ENCODE measurements around the gene PRDM11.

PRDM11 gene

DNA sequence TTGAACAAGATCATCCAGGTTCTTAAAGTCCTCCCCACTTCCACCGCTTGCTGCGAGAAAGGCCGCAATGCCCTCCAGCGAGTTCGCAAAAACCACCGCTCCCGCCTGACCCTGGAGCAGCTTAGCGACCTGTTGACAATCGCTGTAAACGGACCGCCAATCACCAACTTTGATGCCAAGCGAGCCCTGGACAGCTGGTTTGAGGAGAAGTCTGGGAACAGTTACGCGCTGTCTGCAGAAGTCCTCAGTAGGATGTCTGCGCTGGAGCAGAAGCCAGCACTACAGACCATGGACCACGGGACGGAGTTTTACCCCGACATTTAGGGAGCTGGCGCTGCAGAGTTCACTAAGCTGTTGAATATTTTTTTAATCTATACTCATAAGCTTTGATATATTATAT is 81.4 kb downstream of the PRDM11 start:
- no peak overlapping the region for H3K27ac ChIP-seq
- DNase-seq (ENCODE audit: low read depth, low spot score): no peak
- H3K9ac ChIP-seq (ENCODE audit: insufficient read length): no peak overlapping the region
- H3K36me3 ChIP-seq (ENCODE audit: insufficient read depth, low read length): no peaks in the 10 kb centered on the region
- H3K9me3 ChIP-seq (ENCODE audit: low read depth, low read length): no peaks in the 10 kb centered on the region
- no peak for TF ChIP-seq EZH2 (IDR thresholded peaks at IDR 0.05)
- TF ChIP-seq POLR2AphosphoS5 (IDR thresholded peaks at IDR 0.05; ENCODE audit: borderline replicate concordance, low read depth, low read length): no peak
- no peak for TF ChIP-seq FOXP2 (optimal IDR thresholded peaks at IDR 0.05; ENCODE audit: control extremely low read depth, extremely low read length, insufficient read depth)
- H3K4me3 ChIP-seq: no peak overlapping the region

DNA sequence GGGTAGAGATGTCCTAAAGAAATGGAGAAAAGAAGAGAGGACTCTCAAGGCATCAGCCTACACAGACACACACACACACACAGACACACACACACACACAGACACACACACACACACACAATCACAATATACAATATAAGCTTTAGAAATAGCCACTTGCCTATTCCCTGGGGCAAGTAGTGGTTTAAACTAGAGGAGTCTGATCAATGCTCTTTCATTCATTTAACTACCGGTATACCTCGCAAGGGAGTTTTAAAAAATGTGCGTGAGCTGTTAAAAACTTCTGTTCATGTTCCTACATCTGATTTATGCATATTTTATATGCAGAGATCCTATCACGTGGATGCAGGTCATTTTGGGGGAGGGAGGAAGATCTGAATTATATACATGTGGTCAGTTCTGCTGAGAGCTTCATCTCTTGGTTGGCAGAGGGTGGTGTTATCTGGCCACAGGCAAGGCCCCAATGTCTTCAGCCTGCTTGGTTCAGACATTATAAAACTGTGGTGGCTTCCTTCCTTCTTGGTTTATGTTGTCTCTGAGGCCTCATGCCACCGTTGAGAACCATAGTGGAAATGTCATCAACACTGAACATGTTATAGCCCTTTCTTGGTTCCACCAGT is 83.1 kb downstream of the PRDM11 start:
- Histone ChIP-seq H3K27ac (no peak overlapping the region), H3K9ac (ENCODE audit: insufficient read length) (no peak overlapping the region), H3K9me3 (ENCODE audit: low read depth, low read length) (no peaks in the 10 kb centered on the region), H3K4me3 (no peak overlapping the region), H3K36me3 (ENCODE audit: insufficient read depth, low read length) (no peaks in the 10 kb centered on the region)
- TF ChIP-seq FOXP2 (optimal IDR thresholded peaks at IDR 0.05; ENCODE audit: control extremely low read depth, extremely low read length, insufficient read depth) (no peak), EZH2 (IDR thresholded peaks at IDR 0.05) (no peak), POLR2AphosphoS5 (IDR thresholded peaks at IDR 0.05; ENCODE audit: borderline replicate concordance, low read depth, low read length) (no peak)
- no peak for DNase-seq (ENCODE audit: low read depth, low spot score)

DNA sequence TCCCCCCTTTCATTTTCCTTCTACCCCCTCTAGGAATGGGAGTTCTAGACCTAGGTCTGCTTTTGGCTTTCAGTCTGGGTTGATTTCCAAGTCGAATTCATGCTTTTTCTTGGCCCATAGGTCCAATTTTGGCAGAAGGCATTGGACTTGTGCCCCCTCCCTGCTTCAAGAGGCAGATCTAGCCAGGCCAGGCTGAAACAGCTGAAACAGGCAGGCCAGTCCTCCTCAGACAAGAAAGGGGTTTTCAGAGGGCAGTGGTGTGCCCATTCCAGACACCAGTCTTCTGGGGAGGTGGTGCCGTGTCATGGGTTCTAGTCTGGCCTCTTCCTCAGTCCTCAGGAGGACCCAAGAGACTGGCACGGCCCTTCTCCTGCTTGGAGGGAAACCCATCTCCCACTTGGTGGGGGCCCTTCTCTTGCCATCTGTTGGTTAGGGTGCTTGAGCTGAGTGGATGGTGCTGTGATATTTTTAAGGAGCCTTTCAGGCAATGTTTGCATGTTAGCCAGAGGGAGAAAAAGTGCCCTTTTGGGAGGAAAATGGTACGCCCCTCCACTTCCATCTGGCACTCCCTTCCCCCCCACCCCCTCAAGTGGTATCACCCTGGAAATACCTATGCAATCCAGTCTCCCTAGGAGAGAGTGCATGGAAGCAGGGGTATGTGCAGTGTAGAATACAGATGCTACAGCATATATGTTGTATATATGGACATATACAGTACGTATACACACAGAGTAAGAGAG is 86.1 kb downstream of the PRDM11 start:
- no peak for DNase-seq (ENCODE audit: low read depth, low spot score)
- H3K36me3 ChIP-seq (ENCODE audit: insufficient read depth, low read length): no peaks in the 10 kb centered on the region
- H3K27ac ChIP-seq: no peak overlapping the region
- TF ChIP-seq POLR2AphosphoS5 (IDR thresholded peaks at IDR 0.05; ENCODE audit: borderline replicate concordance, low read depth, low read length) (no peak), FOXP2 (optimal IDR thresholded peaks at IDR 0.05; ENCODE audit: control extremely low read depth, extremely low read length, insufficient read depth) (no peak), EZH2 (IDR thresholded peaks at IDR 0.05) (no peak)
- H3K9ac ChIP-seq (ENCODE audit: insufficient read length): no peak overlapping the region
- no peak overlapping the region for H3K4me3 ChIP-seq
- H3K9me3 ChIP-seq (ENCODE audit: low read depth, low read length): no peaks in the 10 kb centered on the region

DNA sequence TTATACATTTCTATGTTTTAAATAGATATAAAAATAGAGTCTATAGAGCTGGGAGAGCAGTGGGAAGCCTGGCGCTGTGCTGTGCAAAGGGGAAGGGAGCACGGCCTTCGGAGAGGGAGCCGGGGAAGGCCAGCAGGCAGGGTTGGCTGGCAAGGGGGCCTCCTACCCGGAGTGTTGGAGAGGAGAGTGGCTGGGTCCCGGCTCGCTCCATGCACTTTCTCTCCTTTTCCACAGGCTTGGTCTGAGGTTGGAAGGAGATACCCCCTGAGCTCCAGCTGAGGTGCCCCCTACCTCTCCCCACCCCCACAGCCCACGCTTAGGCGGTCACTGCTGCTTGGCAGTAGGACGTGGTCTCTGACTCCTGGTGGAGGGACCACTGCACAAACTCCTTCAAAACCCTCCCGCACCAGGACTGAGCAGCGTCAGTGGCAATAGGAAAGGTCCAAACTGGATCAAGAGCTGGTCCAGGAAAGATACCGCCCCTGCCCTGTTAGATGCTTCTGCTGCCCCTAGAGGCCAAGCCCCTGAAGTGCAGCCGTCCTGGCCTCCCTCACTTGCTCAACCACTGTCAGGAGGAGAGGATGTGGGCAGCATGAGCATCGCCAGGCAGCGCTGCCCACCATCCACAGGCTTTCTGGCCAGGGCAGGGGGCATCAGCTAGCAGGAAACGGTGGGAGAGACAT is 86.8 kb downstream of the PRDM11 start:
- TF ChIP-seq POLR2AphosphoS5 (IDR thresholded peaks at IDR 0.05; ENCODE audit: borderline replicate concordance, low read depth, low read length): no peak
- TF ChIP-seq EZH2 (IDR thresholded peaks at IDR 0.05): no peak
- TF ChIP-seq FOXP2 (optimal IDR thresholded peaks at IDR 0.05; ENCODE audit: control extremely low read depth, extremely low read length, insufficient read depth): no peak
- Histone ChIP-seq H3K4me3 (no peak overlapping the region), H3K27ac (no peak overlapping the region), H3K36me3 (ENCODE audit: insufficient read depth, low read length) (no peaks in the 10 kb centered on the region), H3K9me3 (ENCODE audit: low read depth, low read length) (no peaks in the 10 kb centered on the region), H3K9ac (ENCODE audit: insufficient read length) (no peak overlapping the region)
- DNase-seq (ENCODE audit: low read depth, low spot score): no peak

DNA sequence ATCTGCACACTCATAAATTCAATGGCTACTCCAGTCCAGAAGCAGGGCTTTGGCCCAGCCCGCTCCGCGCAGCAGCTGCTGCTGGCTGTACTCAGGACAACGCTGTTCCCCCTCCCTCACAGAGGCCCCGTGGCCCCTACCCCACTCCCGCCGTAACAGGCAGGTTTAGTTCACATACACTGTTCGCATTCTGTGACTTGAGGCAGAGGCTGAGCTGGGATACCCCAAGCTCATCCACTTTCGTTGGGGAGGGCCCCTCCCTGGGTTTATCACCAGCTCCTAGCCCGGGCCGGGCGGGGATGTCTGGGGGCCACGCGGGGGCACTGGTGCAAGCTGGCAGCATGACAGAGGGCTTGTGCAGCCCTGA is 87.3 kb downstream of the PRDM11 start:
- Histone ChIP-seq H3K4me3 (no peak overlapping the region), H3K9ac (ENCODE audit: insufficient read length) (no peak overlapping the region), H3K27ac (no peak overlapping the region), H3K36me3 (ENCODE audit: insufficient read depth, low read length) (no peaks in the 10 kb centered on the region), H3K9me3 (ENCODE audit: low read depth, low read length) (no peaks in the 10 kb centered on the region)
- no peak for DNase-seq (ENCODE audit: low read depth, low spot score)
- TF ChIP-seq FOXP2 (optimal IDR thresholded peaks at IDR 0.05; ENCODE audit: control extremely low read depth, extremely low read length, insufficient read depth) (no peak), EZH2 (IDR thresholded peaks at IDR 0.05) (no peak), POLR2AphosphoS5 (IDR thresholded peaks at IDR 0.05; ENCODE audit: borderline replicate concordance, low read depth, low read length) (no peak)

DNA sequence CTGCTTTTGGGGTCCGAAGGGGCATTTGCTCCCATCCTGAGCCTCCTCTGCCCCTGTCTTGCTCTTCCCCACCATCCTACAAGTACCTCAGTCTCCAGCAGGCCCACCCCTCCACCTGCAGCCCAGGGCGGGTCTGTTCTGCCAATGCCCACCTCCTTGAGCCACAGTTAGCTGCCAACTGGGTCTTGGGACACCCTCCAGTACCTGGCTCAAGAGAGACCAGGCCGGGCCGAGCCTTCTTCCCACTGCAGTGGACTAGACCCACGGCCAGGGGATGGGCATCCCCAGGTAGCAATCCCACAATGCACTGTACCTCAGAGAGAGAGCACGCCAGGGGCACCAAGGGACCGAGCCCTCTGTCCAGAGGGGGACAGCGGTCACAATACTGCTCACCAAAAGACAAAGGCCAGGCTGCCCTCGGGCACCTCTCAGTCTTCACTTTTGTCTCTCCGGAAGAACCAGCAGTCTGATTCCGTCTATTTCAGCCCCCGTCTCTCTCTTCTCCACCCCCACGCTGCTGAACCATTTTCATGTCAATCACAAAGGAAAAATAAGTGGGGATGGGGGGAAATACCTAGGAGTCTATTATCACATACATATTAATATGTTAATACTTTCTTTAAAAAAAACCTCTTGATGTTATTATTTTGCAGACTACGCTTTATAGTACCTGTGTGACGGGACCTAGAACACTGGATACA is 88.0 kb downstream of the PRDM11 start:
- no peak for TF ChIP-seq EZH2 (IDR thresholded peaks at IDR 0.05)
- TF ChIP-seq FOXP2 (optimal IDR thresholded peaks at IDR 0.05; ENCODE audit: control extremely low read depth, extremely low read length, insufficient read depth): no peak
- no peak for TF ChIP-seq POLR2AphosphoS5 (IDR thresholded peaks at IDR 0.05; ENCODE audit: borderline replicate concordance, low read depth, low read length)
- H3K36me3 ChIP-seq (ENCODE audit: insufficient read depth, low read length): no peaks in the 10 kb centered on the region
- H3K9ac ChIP-seq (ENCODE audit: insufficient read length): no peak overlapping the region
- no peak for DNase-seq (ENCODE audit: low read depth, low spot score)
- no peak overlapping the region for H3K27ac ChIP-seq
- H3K9me3 ChIP-seq (ENCODE audit: low read depth, low read length): no peaks in the 10 kb centered on the region
- no peak overlapping the region for H3K4me3 ChIP-seq

DNA sequence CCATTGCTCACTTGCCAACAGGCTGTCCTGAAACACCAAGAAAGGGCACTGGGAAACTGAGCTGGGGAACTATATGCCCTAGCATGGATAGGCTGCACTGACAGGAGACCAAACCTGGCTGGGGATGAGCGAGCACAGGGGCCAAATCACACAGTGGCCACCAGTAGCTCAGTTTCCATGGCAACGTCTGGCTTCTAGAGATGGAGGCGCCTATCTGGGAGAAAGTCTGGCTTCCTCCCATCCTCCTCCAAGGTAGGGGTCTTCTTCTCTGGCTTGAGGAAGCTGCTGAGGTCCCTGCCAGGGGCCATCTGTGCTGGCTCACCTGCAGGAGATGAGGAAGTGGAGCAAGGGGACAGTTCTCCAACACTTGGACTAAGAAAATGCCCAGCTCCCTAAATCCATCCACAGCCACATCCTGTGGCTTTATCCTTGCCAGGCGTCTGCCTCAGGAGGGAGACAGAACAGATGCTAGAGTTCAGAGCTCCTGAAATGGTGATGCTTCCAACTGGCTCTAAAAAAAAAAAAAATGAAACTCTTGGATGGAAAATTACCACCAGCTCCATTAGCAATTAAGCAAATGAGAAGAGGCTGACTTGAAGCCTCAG is 91.4 kb downstream of the PRDM11 start:
- no peak for DNase-seq (ENCODE audit: low read depth, low spot score)
- TF ChIP-seq EZH2 (IDR thresholded peaks at IDR 0.05): no peak
- no peaks in the 10 kb centered on the region for H3K9me3 ChIP-seq (ENCODE audit: low read depth, low read length)

DNA sequence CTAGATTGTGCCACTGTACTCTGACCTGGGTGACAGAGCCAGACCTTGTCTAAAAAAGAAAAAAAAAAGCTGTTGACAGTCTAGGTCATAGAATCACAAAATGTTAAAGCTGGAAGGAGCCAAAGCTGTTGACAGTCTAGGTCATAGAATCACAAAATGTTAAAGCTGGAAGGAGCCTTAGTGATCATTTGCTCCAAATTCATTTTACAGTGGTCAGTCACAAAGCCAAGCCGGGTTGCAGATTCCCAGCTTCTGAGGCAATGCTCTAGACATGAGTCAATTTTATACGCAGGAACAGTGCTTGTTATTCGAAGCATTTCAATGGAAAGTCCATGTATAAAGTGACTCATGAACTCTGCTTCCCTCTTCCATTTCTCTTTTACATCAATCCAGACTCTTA is 92.3 kb downstream of the PRDM11 start:
- no peak overlapping the region for H3K9ac ChIP-seq (ENCODE audit: insufficient read length)
- no peak overlapping the region for H3K4me3 ChIP-seq
- DNase-seq (ENCODE audit: low read depth, low spot score): no peak
- no peak overlapping the region for H3K27ac ChIP-seq
- no peaks in the 10 kb centered on the region for H3K36me3 ChIP-seq (ENCODE audit: insufficient read depth, low read length)
- no peak for TF ChIP-seq EZH2 (IDR thresholded peaks at IDR 0.05)
- no peak for TF ChIP-seq FOXP2 (optimal IDR thresholded peaks at IDR 0.05; ENCODE audit: control extremely low read depth, extremely low read length, insufficient read depth)
- TF ChIP-seq POLR2AphosphoS5 (IDR thresholded peaks at IDR 0.05; ENCODE audit: borderline replicate concordance, low read depth, low read length): no peak
- no peaks in the 10 kb centered on the region for H3K9me3 ChIP-seq (ENCODE audit: low read depth, low read length)

More for the DNA sequence above, 91.4 kb downstream of the PRDM11 start:
- Histone ChIP-seq H3K4me3 (no peak overlapping the region), H3K27ac (no peak overlapping the region), H3K36me3 (ENCODE audit: insufficient read depth, low read length) (no peaks in the 10 kb centered on the region), H3K9ac (ENCODE audit: insufficient read length) (no peak overlapping the region)

Measured in SK-N-MC (cell line).